ENCODE measurements around the gene SLC49A4.

DNA sequence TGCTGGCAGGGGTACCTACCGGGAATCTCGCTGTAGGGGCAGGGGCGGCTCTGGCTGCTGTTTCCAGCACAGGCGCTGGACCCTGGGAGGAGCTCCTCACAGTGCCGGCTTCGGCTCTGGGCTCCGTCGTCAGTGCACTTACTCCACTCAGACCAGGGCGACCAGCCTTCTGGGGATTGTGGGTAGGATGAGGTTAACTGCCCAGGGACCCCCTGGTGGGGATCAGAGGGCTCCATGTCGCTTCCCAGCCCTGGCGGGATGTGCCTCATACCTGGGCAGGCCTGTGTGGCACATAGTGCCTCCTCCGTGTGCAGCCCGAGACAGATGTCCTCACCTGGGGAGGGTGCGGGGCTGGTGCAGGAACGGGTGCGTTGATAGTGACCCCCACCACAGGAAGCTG, 117.0 kb downstream of the SLC49A4 start:
- TF ChIP-seq RAD21 (conservative IDR thresholded peaks at IDR 0.05 in 1 of 2, IDR thresholded peaks at IDR 0.05 in 1 of 2) (no peak), NR3C1 (IDR thresholded peaks at IDR 0.05) (no peak), CTCF (IDR thresholded peaks at IDR 0.05) (no peak), JUN (IDR thresholded peaks at IDR 0.05) (no peak), MAX (IDR thresholded peaks at IDR 0.05) (no peak), SMC3 (IDR thresholded peaks at IDR 0.05) (no peak)

All from A549 (cell line).